Subcutaneous abdominal adipose tissue (tissue), 5 donors: ENCODE measurements around the gene ZNF532.
"Not testable (repeated sequence)": the region's sequence is repeated elsewhere in the genome, so short reads cannot be mapped to it uniquely, and the experiment has no call there.

Experiments used
- H3K27ac ChIP-seq: one replicate; pipeline ENCODE4 v1.7.0; 2013; ENCODE audit warnings: low read depth, mild to moderate bottlenecking, inconsistent platforms, low read length, moderate library complexity
- H3K27me3 ChIP-seq, 5 donors: one replicate each; pipeline ENCODE4 v1.7.0; 2013; ENCODE audit warnings: low read length in 5 of 5, inconsistent platforms in 1 of 5; ENCODE audit not compliant: control insufficient read depth in 5 of 5, insufficient read depth in 4 of 5
- H3K36me3 ChIP-seq, 5 donors: one replicate each; pipeline ENCODE4 v1.7.0; 2013; ENCODE audit warnings: low read length in 5 of 5; ENCODE audit not compliant: control insufficient read depth in 5 of 5, insufficient read depth in 5 of 5
- H3K4me1 ChIP-seq, 5 donors: one replicate each; pipeline ENCODE4 v1.7.0; 2013; ENCODE audit warnings: low read length in 5 of 5, mild to moderate bottlenecking in 3 of 5, moderate library complexity in 1 of 5; ENCODE audit not compliant: control insufficient read depth in 5 of 5, insufficient read depth in 5 of 5
- H3K4me3 ChIP-seq, 5 donors: one replicate each; pipeline ENCODE4 v1.7.0; 2013; ENCODE audit warnings: low read length in 5 of 5, low read depth in 1 of 5
- H3K9ac ChIP-seq, 5 donors: one replicate each; pipeline ENCODE4 v1.7.0; 2013; ENCODE audit warnings: low read length in 5 of 5, mild to moderate bottlenecking in 4 of 5, moderate library complexity in 3 of 5
- H3K9me3 ChIP-seq, 5 donors: one replicate each; pipeline ENCODE4 v1.7.0; 2013; ENCODE audit warnings: low read length in 5 of 5; ENCODE audit not compliant: control insufficient read depth in 5 of 5
- donor health status: healthy.
- donor health status: healthy.
- donor health status: healthy.
- donor health status: healthy.
- donor health status: healthy.

Gene ZNF532

GRCh38 chr18:59013744-59014143, 149.1 kb downstream of the ZNF532 start:
- no peak overlapping the region for H3K4me3 ChIP-seq
- H3K27me3 ChIP-seq = no peaks in the 10 kb centered on the region
- no peak overlapping the region for H3K9ac ChIP-seq
- no peaks in the 10 kb centered on the region for H3K4me1 ChIP-seq
- no peak overlapping the region for H3K27ac ChIP-seq
- H3K9me3 ChIP-seq = peaks cover 0 to 7% (median 0%) of the 10 kb centered on the region in 5 donors
- no peaks in the 10 kb centered on the region for H3K36me3 ChIP-seq

- no peak overlapping the region for H3K9ac ChIP-seq
- no peaks in the 10 kb centered on the region for H3K27me3 ChIP-seq
- H3K9me3 ChIP-seq = peaks cover 0 to 7% (median 0%) of the 10 kb centered on the region in 5 donors
- H3K36me3 ChIP-seq = no peaks in the 10 kb centered on the region
- no peak overlapping the region for H3K4me3 ChIP-seq
- no peak overlapping the region for H3K27ac ChIP-seq
- H3K4me1 ChIP-seq = no peaks in the 10 kb centered on the region
Measured at GRCh38 chr18:59015531-59016152, 151.0 kb downstream of the ZNF532 start.

GRCh38 chr18:59021500-59021899, 156.8 kb downstream of the ZNF532 start:
- Histone ChIP-seq H3K36me3 (no peaks in the 10 kb centered on the region), H3K4me3 (no peak overlapping the region), H3K9ac (no peak overlapping the region), H3K27me3 (no peaks in the 10 kb centered on the region), H3K4me1 (peaks cover 0 to 10% (median 3%) of the 10 kb centered on the region in 5 donors), H3K9me3 (peaks cover 0 to 7% (median 0%) of the 10 kb centered on the region in 5 donors), H3K27ac (no peak overlapping the region)

GRCh38 chr18:59022167-59022945, 157.7 kb downstream of the ZNF532 start:
- no peaks in the 10 kb centered on the region for H3K27me3 ChIP-seq
- peaks cover 0 to 19% (median 3%) of the 10 kb centered on the region in 5 donors for H3K4me1 ChIP-seq
- no peaks in the 10 kb centered on the region for H3K36me3 ChIP-seq
- H3K9me3 ChIP-seq = peaks cover 0 to 6% (median 0%) of the 10 kb centered on the region in 5 donors
- H3K9ac ChIP-seq = no peak overlapping the region
- no peak overlapping the region for H3K4me3 ChIP-seq
- no peak overlapping the region for H3K27ac ChIP-seq

GRCh38 chr18:59024829-59025228, 160.2 kb downstream of the ZNF532 start:
- H3K9me3 ChIP-seq = peaks cover 0 to 2% (median 0%) of the 10 kb centered on the region in 5 donors
- peaks cover 0 to 19% (median 3%) of the 10 kb centered on the region in 5 donors for H3K4me1 ChIP-seq
- no peak overlapping the region for H3K27ac ChIP-seq
- no peaks in the 10 kb centered on the region for H3K27me3 ChIP-seq
- no peak overlapping the region for H3K4me3 ChIP-seq
- H3K36me3 ChIP-seq = no peaks in the 10 kb centered on the region
- no peak overlapping the region for H3K9ac ChIP-seq

GRCh38 chr18:59025532-59025931, 160.9 kb downstream of the ZNF532 start:
- H3K9me3 ChIP-seq, H3K36me3 ChIP-seq, H3K27me3 ChIP-seq, H3K27ac ChIP-seq, H3K4me3 ChIP-seq, H3K9ac ChIP-seq: not testable (repeated sequence)
- peaks cover 0 to 19% (median 3%) of the 10 kb centered on the region in 5 donors for H3K4me1 ChIP-seq

- Histone ChIP-seq H3K9ac (no peak overlapping the region), H3K4me1 (peaks cover 0 to 19% (median 3%) of the 10 kb centered on the region in 5 donors), H3K27me3 (no peaks in the 10 kb centered on the region), H3K36me3 (no peaks in the 10 kb centered on the region), H3K4me3 (no peak overlapping the region), H3K9me3 (peaks cover 0 to 2% (median 0%) of the 10 kb centered on the region in 5 donors), H3K27ac (no peak overlapping the region)
Measured at GRCh38 chr18:59026364-59026763, 161.7 kb downstream of the ZNF532 start.

GRCh38 chr18:59026831-59027410, 162.2 kb downstream of the ZNF532 start:
- Histone ChIP-seq H3K36me3 (no peaks in the 10 kb centered on the region), H3K4me1 (peaks cover 0 to 19% (median 3%) of the 10 kb centered on the region in 5 donors), H3K9me3 (peaks cover 0 to 2% (median 0%) of the 10 kb centered on the region in 5 donors), H3K27me3 (no peaks in the 10 kb centered on the region), H3K4me3 (no peak overlapping the region), H3K9ac (no peak overlapping the region), H3K27ac (no peak overlapping the region)

- no peak overlapping the region for H3K4me3 ChIP-seq
- H3K4me1 ChIP-seq = peaks cover 0 to 12% (median 0%) of the 10 kb centered on the region in 5 donors
- no peak overlapping the region for H3K27ac ChIP-seq
- no peaks in the 10 kb centered on the region for H3K36me3 ChIP-seq
- H3K27me3 ChIP-seq = no peaks in the 10 kb centered on the region
- peaks cover 0 to 2% (median 0%) of the 10 kb centered on the region in 5 donors for H3K9me3 ChIP-seq
- no peak overlapping the region for H3K9ac ChIP-seq
Measured at GRCh38 chr18:59029663-59030429, 165.2 kb downstream of the ZNF532 start.
